SU-DHL-6 (cell line): ENCODE measurements around the gene FYCO1.
"Not testable (repeated sequence)": the region's sequence is repeated elsewhere in the genome, so short reads cannot be mapped to it uniquely, and the experiment has no call there.

Source experiments
- H2AFZ ChIP-seq: fragments of 200-600 bp; sonication (generic); 2 replicates; pipeline ENCODE4 v1.6.1; 2014; ENCODE audit warnings: low read depth, mild to moderate bottlenecking, moderate library complexity, mixed read lengths, antibody characterized with exemption, low read length; ENCODE audit not compliant: severe bottlenecking
- H3F3A ChIP-seq: fragments of 200-600 bp; shearing (Covaris generic); 2 replicates; pipeline ENCODE4 v1.6.0; 2016; ENCODE audit warnings: antibody characterized with exemption, mild to moderate bottlenecking; ENCODE audit not compliant: insufficient read depth
- H3K27ac ChIP-seq: fragments of 200-600 bp; sonication (generic); 2 replicates; pipeline ENCODE4 v1.5.1; 2016; ENCODE audit warnings: low read depth, mild to moderate bottlenecking, low read length, moderate library complexity, mixed read lengths
- H3K27me3 ChIP-seq: fragments of 200-600 bp; sonication (generic), shearing (Covaris generic); 2 replicates; pipeline ENCODE4 v1.6.0; 2014; ENCODE audit warnings: mild to moderate bottlenecking, low read length
- H3K36me3 ChIP-seq: fragments of 200-600 bp; sonication (generic); 2 replicates; pipeline ENCODE4 v1.6.1; 2014; ENCODE audit warnings: mild to moderate bottlenecking, low read length, mixed read lengths
- H3K4me2 ChIP-seq: fragments of 300-600, 200-600 bp; shearing (Covaris generic), sonication (generic); 2 replicates; pipeline ENCODE4 v1.6.0; 2014; ENCODE audit warnings: low read length, low read depth, mild to moderate bottlenecking; ENCODE audit not compliant: poor library complexity, severe bottlenecking
- H3K4me3 ChIP-seq: fragments of 200-600 bp; sonication (generic); 2 replicates; pipeline ENCODE4 v1.5.1; 2014; ENCODE audit warnings: antibody characterized with exemption, low read length, mild to moderate bottlenecking, mixed read lengths; ENCODE audit not compliant: insufficient read depth, poor library complexity, severe bottlenecking
- H3K79me2 ChIP-seq: fragments of 200-600 bp; sonication (generic); 2 replicates; pipeline ENCODE4 v1.6.1; 2014; ENCODE audit warnings: mild to moderate bottlenecking, low read length, moderate library complexity; ENCODE audit not compliant: insufficient read depth
- H3K9ac ChIP-seq: fragments of 200-600 bp; sonication (generic); 2 replicates; pipeline ENCODE4 v1.7.0; 2014; ENCODE audit warnings: mild to moderate bottlenecking, low read length
- H3K9me2 ChIP-seq: fragments of 200-600 bp; sonication (generic); replicated peaks from 2 replicates; pipeline ENCODE4 v1.6.1; 2014; ENCODE audit warnings: low read length; ENCODE audit not compliant: insufficient read depth
- H3K9me3 ChIP-seq: fragments of 200-600 bp; sonication (generic); 2 replicates; pipeline ENCODE4 v1.6.1; 2014; ENCODE audit warnings: low read length, mixed read lengths; ENCODE audit not compliant: insufficient read depth
- H4K20me1 ChIP-seq: fragments of 200-600 bp; sonication (generic); 2 replicates; pipeline ENCODE4 v1.6.1; 2014; ENCODE audit warnings: low read depth, mild to moderate bottlenecking, antibody characterized with exemption, low read length, moderate library complexity, mixed read lengths
- CTCF ChIP-seq: fragments of 200-600 bp; sonication (generic); IDR thresholded peaks from one replicate; pipeline ENCODE4 v1.5.1; 2017; ENCODE audit warnings: antibody characterized with exemption, mild to moderate bottlenecking, low read length, moderate library complexity; ENCODE audit not compliant: insufficient read depth, poor library complexity, severe bottlenecking
- EZH2phosphoT487 ChIP-seq: fragments of 200-600 bp; sonication (generic), shearing (Covaris generic); conservative IDR thresholded peaks from 2 replicates; pipeline ENCODE4 v1.6.1; 2018; ENCODE audit warnings: mild to moderate bottlenecking, antibody characterized with exemption, low read length, moderate library complexity, mixed read lengths

The FYCO1 gene

GRCh38 chr3:46006238-46007032 is 10.8 kb upstream of the FYCO1 start:
- TF ChIP-seq CTCF = no peak
- no peak for TF ChIP-seq EZH2phosphoT487

GRCh38 chr3:46003706-46004105 is 8.1 kb upstream of the FYCO1 start:
- H3K36me3 ChIP-seq, H2AFZ ChIP-seq, H3F3A ChIP-seq, H3K9ac ChIP-seq, H3K9me3 ChIP-seq, H3K79me2 ChIP-seq, H4K20me1 ChIP-seq, H3K27me3 ChIP-seq, H3K9me2 ChIP-seq, H3K4me2 ChIP-seq, H3K4me3 ChIP-seq, H3K27ac ChIP-seq: not testable (repeated sequence)

More at GRCh38 chr3:46006238-46007032, 10.8 kb upstream of the FYCO1 start:
- Histone ChIP-seq H3K27me3 (no peaks in the 10 kb centered on the region), H4K20me1 (no peaks in the 10 kb centered on the region), H3K9me2 (no peaks in the 10 kb centered on the region), H3K4me3 (no peak overlapping the region), H2AFZ (no peak overlapping the region), H3K9me3 (no peaks in the 10 kb centered on the region), H3K9ac (no peak overlapping the region), H3K4me2 (no peak overlapping the region), H3K79me2 (no peaks in the 10 kb centered on the region), H3K27ac (no peak overlapping the region), H3K36me3 (no peaks in the 10 kb centered on the region), H3F3A (no peaks in the 10 kb centered on the region)

- Histone ChIP-seq H3K27me3 (no peaks in the 10 kb centered on the region), H3K4me2 (no peak overlapping the region), H3K9me2 (no peaks in the 10 kb centered on the region), H3K79me2 (no peaks in the 10 kb centered on the region), H3K4me3 (no peak overlapping the region), H4K20me1 (no peaks in the 10 kb centered on the region), H3K9ac (no peak overlapping the region), H2AFZ (no peak overlapping the region), H3K27ac (no peak overlapping the region), H3K9me3 (no peaks in the 10 kb centered on the region), H3K36me3 (no peaks in the 10 kb centered on the region), H3F3A (no peaks in the 10 kb centered on the region)
- TF ChIP-seq CTCF (no peak), EZH2phosphoT487 (no peak)
Observed at GRCh38 chr3:46001178-46001577, 5.6 kb upstream of the FYCO1 start.

- Histone ChIP-seq H4K20me1 (no peaks in the 10 kb centered on the region), H3F3A (no peaks in the 10 kb centered on the region), H3K79me2 (peaks cover 19% of the 10 kb centered on the region), H3K9me3 (no peaks in the 10 kb centered on the region), H3K4me2 (no peak overlapping the region), H3K4me3 (no peak overlapping the region), H3K9ac (no peak overlapping the region), H3K36me3 (no peaks in the 10 kb centered on the region), H3K27me3 (no peaks in the 10 kb centered on the region), H3K27ac (no peak overlapping the region), H2AFZ (no peak overlapping the region), H3K9me2 (no peaks in the 10 kb centered on the region)
- no peak for TF ChIP-seq CTCF
Observed at GRCh38 chr3:45997942-45998341, 2.3 kb upstream of the FYCO1 start.

GRCh38 chr3:45997499-45997898 is 1.9 kb upstream of the FYCO1 start:
- not testable (repeated sequence) for H3K4me3 ChIP-seq, H4K20me1 ChIP-seq, H3K9me3 ChIP-seq, H3K4me2 ChIP-seq, H3K27me3 ChIP-seq, H2AFZ ChIP-seq, H3F3A ChIP-seq, H3K27ac ChIP-seq, H3K9ac ChIP-seq, H3K36me3 ChIP-seq, H3K9me2 ChIP-seq
- peaks cover 23% of the 10 kb centered on the region for H3K79me2 ChIP-seq
